ENCODE data around the gene FBXL2.

FBXL2 gene

GRCh38 chr3:33312361-33312760 lies 35.1 kb downstream of the FBXL2 start:
- in situ Hi-C loops (cut with MboI; ENCODE audit: low pct_unique_long_range_greater_than_20kb, low sequenced_read_pairs, unreplicated experiment): no loop called here
- DNase-seq (ENCODE audit: low spot score): no peak
- TF ChIP-seq CTCF (IDR thresholded peaks at IDR 0.05; ENCODE audit: extremely low read depth, insufficient read depth, missing control alignments): no peak

GRCh38 chr3:33313331-33313730 lies 36.1 kb downstream of the FBXL2 start:
- no peak for TF ChIP-seq CTCF (IDR thresholded peaks at IDR 0.05; ENCODE audit: extremely low read depth, insufficient read depth, missing control alignments)
- DNase-seq (ENCODE audit: low spot score): no peak
- in situ Hi-C loops (cut with MboI; ENCODE audit: low pct_unique_long_range_greater_than_20kb, low sequenced_read_pairs, unreplicated experiment): no loop called here

GRCh38 chr3:33314993-33315392 lies 37.8 kb downstream of the FBXL2 start:
- DNase-seq (ENCODE audit: low spot score): no peak
- in situ Hi-C loops (cut with MboI; ENCODE audit: low pct_unique_long_range_greater_than_20kb, low sequenced_read_pairs, unreplicated experiment): no loop called here
- no peak for TF ChIP-seq CTCF (IDR thresholded peaks at IDR 0.05; ENCODE audit: extremely low read depth, insufficient read depth, missing control alignments)

GRCh38 chr3:33315826-33316225 lies 38.6 kb downstream of the FBXL2 start:
- no peak for TF ChIP-seq CTCF (IDR thresholded peaks at IDR 0.05; ENCODE audit: extremely low read depth, insufficient read depth, missing control alignments)
- no peak for DNase-seq (ENCODE audit: low spot score)
- in situ Hi-C loops (cut with MboI; ENCODE audit: low pct_unique_long_range_greater_than_20kb, low sequenced_read_pairs, unreplicated experiment): no loop called here

- no peak for TF ChIP-seq CTCF (IDR thresholded peaks at IDR 0.05; ENCODE audit: extremely low read depth, insufficient read depth, missing control alignments)
- DNase-seq (ENCODE audit: low spot score): no peak
- in situ Hi-C loops (cut with MboI; ENCODE audit: low pct_unique_long_range_greater_than_20kb, low sequenced_read_pairs, unreplicated experiment): no loop called here
Observed at GRCh38 chr3:33317963-33318709, 40.9 kb downstream of the FBXL2 start.

GRCh38 chr3:33318710-33319380 lies 41.6 kb downstream of the FBXL2 start:
- TF ChIP-seq CTCF (IDR thresholded peaks at IDR 0.05; ENCODE audit: extremely low read depth, insufficient read depth, missing control alignments): no peak
- in situ Hi-C loops (cut with MboI; ENCODE audit: low pct_unique_long_range_greater_than_20kb, low sequenced_read_pairs, unreplicated experiment): no loop called here
- no peak for DNase-seq (ENCODE audit: low spot score)

Measured in GM13977 (cell line).